H1 (cell line): Measurements from ENCODE around the gene DNAJC9. TPM values are rescaled to one million over a fixed set of nuclear protein-coding genes. Genes with fewer than 3 reads are reported as not detected.

Experiments used
- CTCF ChIA-PET: fragments of 300-600 bp; sonication (Branson Sonifier 250); formaldehyde crosslinking; loops from one replicate; lab custom pipeline; 2021; ENCODE audit not compliant: partially characterized antibody; lab: Charles Lee
- POLR2A ChIA-PET: fragments of 300-600 bp; sonication (Branson Sonifier 250); formaldehyde crosslinking; loops from one replicate; lab custom pipeline; 2021; ENCODE audit warnings: inconsistent platforms; ENCODE audit not compliant: partially characterized antibody; lab: Charles Lee
- DNase-seq, 2 experiments: peaks; one replicate each; pipeline versions ENCODE4 v3.0.0 to v3.0.0-alpha.2; 2010 to 2022; ENCODE audit warnings: low spot score in 2 of 2, low read depth in 1 of 2, mixed read lengths in 1 of 2
- FAIRE-seq: peaks from 2 replicates; lab custom pipeline; 2011; peaks lifted over from hg19 to GRCh38; lab: Jason Lieb, UNC
- H2AFZ ChIP-seq: 2 replicates; pipeline ENCODE4 v1.8.1; 2012; ENCODE audit warnings: low read length, inconsistent platforms
- H2AK5ac ChIP-seq: 2 replicates; pipeline ENCODE4 v1.6.1; 2013; ENCODE audit warnings: low read depth, low read length
- H2BK120ac ChIP-seq: replicated peaks from 2 replicates; pipeline ENCODE3; 2013; ENCODE audit warnings: low read depth, low read length, inconsistent platforms
- H2BK12ac ChIP-seq: 2 replicates; pipeline ENCODE4 v1.6.1; 2013; ENCODE audit warnings: low read depth, low read length
- H2BK15ac ChIP-seq: 2 replicates; pipeline ENCODE4 v1.6.1; 2013; ENCODE audit warnings: low read length
- H2BK20ac ChIP-seq: 2 replicates; pipeline ENCODE4 v1.6.1; 2013; ENCODE audit warnings: low read length
- H2BK5ac ChIP-seq: 2 replicates; pipeline ENCODE4 v1.6.1; 2013; ENCODE audit warnings: low read depth, low read length
- H3K14ac ChIP-seq: 2 replicates; pipeline ENCODE4 v1.6.1; 2013; ENCODE audit warnings: inconsistent platforms; ENCODE audit not compliant: insufficient read length
- H3K18ac ChIP-seq: 2 replicates; pipeline ENCODE4 v1.6.1; 2013; ENCODE audit warnings: low read length; ENCODE audit errors: extremely low read depth
- H3K23ac ChIP-seq: 2 replicates; pipeline ENCODE4 v1.6.1; 2013; ENCODE audit warnings: inconsistent platforms; ENCODE audit not compliant: insufficient read length
- H3K23me2 ChIP-seq: 2 replicates; pipeline ENCODE4 v1.6.1; 2013; ENCODE audit warnings: low read depth, low read length
- H3K27ac ChIP-seq: 2 replicates; pipeline ENCODE4 v1.6.1; 2011; ENCODE audit warnings: low read depth, low read length, inconsistent platforms
- H3K27me3 ChIP-seq, 4 experiments: replicated peaks in 1 of 4; 1 replicate in 1 of 4; 2 replicates in 3 of 4; pipeline versions ENCODE4 v1.6.1 to v1.8.1; 2011 to 2013; ENCODE audit warnings: low read length in 3 of 4, mild to moderate bottlenecking in 3 of 4, inconsistent platforms in 2 of 4, mixed read lengths in 2 of 4, moderate library complexity in 1 of 4; ENCODE audit not compliant: control insufficient read depth in 3 of 4, insufficient read depth in 3 of 4; ENCODE audit errors: extremely low read depth in 1 of 4
- H3K36me3 ChIP-seq, 4 experiments: 2 replicates each; pipeline versions ENCODE4 v1.6.1 to v1.8.1; 2011 to 2013; ENCODE audit warnings: mild to moderate bottlenecking in 4 of 4, low read length in 3 of 4, moderate library complexity in 2 of 4, control low read depth in 1 of 4, inconsistent platforms in 1 of 4; ENCODE audit not compliant: insufficient read depth in 4 of 4, control insufficient read depth in 2 of 4
- H3K4ac ChIP-seq: replicated peaks from 2 replicates; pipeline ENCODE3; 2013; ENCODE audit warnings: low read length, low read depth, mixed read lengths, inconsistent platforms; ENCODE audit not compliant: insufficient read length
- H3K4me1 ChIP-seq, 4 experiments: replicated peaks in 1 of 4; 1 replicate in 1 of 4; 2 replicates in 3 of 4; pipeline versions ENCODE4 v1.6.1 to v1.8.1; 2011 to 2013; ENCODE audit warnings: low read length in 3 of 4, inconsistent platforms in 2 of 4, mixed read lengths in 1 of 4; ENCODE audit not compliant: insufficient read depth in 4 of 4, control insufficient read depth in 3 of 4
- H3K4me2 ChIP-seq, 2 experiments: 2 replicates each; pipeline versions ENCODE4 v1.6.1 to v1.8.1; 2011 to 2013; ENCODE audit warnings: low read depth in 2 of 2, low read length in 2 of 2, control low read depth in 1 of 2, inconsistent platforms in 1 of 2, mild to moderate bottlenecking in 1 of 2; ENCODE audit not compliant: insufficient read depth in 1 of 2
- H3K4me3 ChIP-seq, 4 experiments: fragments of 200-600, 300-600 bp in 1 of 4; sonication (generic), shearing (Covaris generic), sonication (Bioruptor Twin) in 1 of 4; 2 replicates each; pipeline versions ENCODE4 v1.5.1 to v1.8.1; 2011 to 2016; ENCODE audit warnings: low read length in 4 of 4, low read depth in 3 of 4, control low read depth in 2 of 4, inconsistent platforms in 2 of 4, mild to moderate bottlenecking in 2 of 4, mixed read lengths in 1 of 4, moderate library complexity in 1 of 4; ENCODE audit not compliant: insufficient read depth in 2 of 4; ENCODE audit errors: extremely low read depth in 1 of 4
- H3K56ac ChIP-seq: replicated peaks from 2 replicates; pipeline ENCODE3; 2013; ENCODE audit warnings: low read depth, mild to moderate bottlenecking, mixed read lengths, low read length, inconsistent platforms; ENCODE audit not compliant: insufficient read length
- H3K79me1 ChIP-seq: 2 replicates; pipeline ENCODE4 v1.6.1; 2013; ENCODE audit warnings: low read depth, low read length, control low read depth
- H3K79me2 ChIP-seq, 2 experiments: 2 replicates each; pipeline versions ENCODE4 v1.6.1 to v1.8.1; 2012 to 2013; ENCODE audit warnings: low read length in 2 of 2, mild to moderate bottlenecking in 2 of 2, inconsistent platforms in 1 of 2; ENCODE audit not compliant: insufficient read depth in 2 of 2, control insufficient read depth in 1 of 2
- H3K9ac ChIP-seq, 4 experiments: replicated peaks in 1 of 4; 1 replicate in 1 of 4; 2 replicates in 3 of 4; pipeline versions ENCODE4 v1.6.1 to v1.8.1; 2011 to 2013; ENCODE audit warnings: low read depth in 3 of 4, low read length in 3 of 4, control low read depth in 2 of 4, mild to moderate bottlenecking in 2 of 4, moderate library complexity in 2 of 4, inconsistent platforms in 1 of 4; ENCODE audit errors: extremely low read depth in 1 of 4
- H3K9me3 ChIP-seq, 2 experiments: 2 replicates each; pipeline versions ENCODE4 v1.6.1 to v1.8.1; 2012 to 2013; ENCODE audit warnings: mild to moderate bottlenecking in 2 of 2, moderate library complexity in 2 of 2, control low read depth in 1 of 2, inconsistent platforms in 1 of 2, low read depth in 1 of 2, low read length in 1 of 2, mixed read lengths in 1 of 2; ENCODE audit not compliant: insufficient read depth in 2 of 2
- H4K20me1 ChIP-seq, 2 experiments: replicated peaks in 1 of 2; 2 replicates each; pipeline versions ENCODE3 to v1.8.1; 2011 to 2013; ENCODE audit warnings: inconsistent platforms in 2 of 2, low read length in 2 of 2, mild to moderate bottlenecking in 1 of 2; ENCODE audit not compliant: insufficient read depth in 2 of 2, control insufficient read depth in 1 of 2
- H4K5ac ChIP-seq: 2 replicates; pipeline ENCODE4 v1.6.1; 2013; ENCODE audit warnings: low read length, low read depth, mixed read lengths, inconsistent platforms; ENCODE audit not compliant: insufficient read length
- H4K8ac ChIP-seq: 2 replicates; pipeline ENCODE4 v1.8.0; 2013; ENCODE audit warnings: mild to moderate bottlenecking, moderate library complexity, low read length, inconsistent platforms; ENCODE audit not compliant: insufficient read depth; ENCODE audit errors: extremely low read depth
- H4K91ac ChIP-seq: replicated peaks from 2 replicates; pipeline ENCODE3; 2013; ENCODE audit warnings: low read length, mixed read lengths, inconsistent platforms; ENCODE audit not compliant: insufficient read length
- ATF3 ChIP-seq: IDR thresholded peaks from 2 replicates; pipeline ENCODE4 v1.6.1; 2011; ENCODE audit warnings: low read depth, mild to moderate bottlenecking, low read length; ENCODE audit not compliant: insufficient read depth
- GABPA ChIP-seq: IDR thresholded peaks from 2 replicates; pipeline ENCODE4 v1.6.1; 2011; ENCODE audit warnings: mild to moderate bottlenecking, low read length, moderate library complexity, borderline replicate concordance; ENCODE audit not compliant: insufficient read depth
- SIX5 ChIP-seq: IDR thresholded peaks from 2 replicates; pipeline ENCODE4 v1.6.1; 2011; ENCODE audit warnings: mild to moderate bottlenecking, low read depth, low read length
- SUZ12 ChIP-seq: fragments of 200-600 bp; sonication (generic); IDR thresholded peaks from 2 replicates; pipeline ENCODE4 v1.6.1; 2012; ENCODE audit warnings: mild to moderate bottlenecking, inconsistent platforms, low read length, moderate library complexity, mixed read lengths
- TAF1 ChIP-seq: IDR thresholded peaks from 2 replicates; pipeline ENCODE4 v1.6.1; 2011; ENCODE audit warnings: mild to moderate bottlenecking, low read depth, low read length
- TAF7 ChIP-seq: optimal IDR thresholded peaks from 2 replicates; pipeline ENCODE3; 2011; ENCODE audit warnings: low read depth, mild to moderate bottlenecking, inconsistent platforms, low read length, moderate library complexity, borderline replicate concordance
- WGBS, 2 experiments: shearing (Covaris generic) in 1 of 2; methylation state at CpG; one replicate each; pipeline versions ENCODE4 v1.1.6 to v1.1.7; 2013 to 2015; ENCODE audit warnings: low lambda C conversion rate in 2 of 2, mixed read lengths in 2 of 2, inconsistent platforms in 1 of 2, low coverage in 1 of 2, missing lambda C conversion rate in 1 of 2; ENCODE audit not compliant: insufficient replicate concordance in 2 of 2, insufficient coverage in 1 of 2, insufficient read length in 1 of 2; ENCODE audit errors: extremely low coverage in 1 of 2, missing lambda C conversion rate in 1 of 2; 5-methylcytosine and 5-hydroxymethylcytosine counted together
- long read RNA-seq, 2 experiments: library from RNA in 1 of 2; library from capped mRNA in 1 of 2; stranded (forward); transcript quantifications; one replicate each; pipeline ENCODE4 v2.0.0, GENCODE V29; 2021; ENCODE audit warnings: inconsistent platforms in 1 of 2
- polyA minus RNA-seq, 3 experiments: library from RNA; depleted of rRNA, polyadenylated mRNA; stranded (reverse); fragments of >200 nt; gene quantifications; 1 replicate in 2 of 3; 2 replicates in 1 of 3; pipeline ENCODE4 v1.2.3, GENCODE V29; 2011
- polyA plus RNA-seq, 7 experiments: library from polyadenylated mRNA; depleted of rRNA in 3 of 7; stranded (reverse) in 5 of 7; unstranded in 2 of 7; fragments of >200 nt in 5 of 7; fragments of 200-250 nt in 2 of 7; gene quantifications; 1 replicate in 5 of 7; 2 replicates in 1 of 7; 4 replicates in 1 of 7; pipeline versions ENCODE4 v1.2.1 to v1.2.3, GENCODE V29; 2011 to 2013; ENCODE audit warnings: missing spikeins in 2 of 7, mixed read lengths in 2 of 7
- total RNA-seq: library from RNA; stranded (reverse); fragmentation: NEBNext Ultra II Directional; extraction: Animal tissue kit (Norgen Biotek cat#: 25700); gene quantifications from 2 replicates; pipeline ENCODE4 v1.2.1, GENCODE V29; 2021

The DNAJC9 gene
- total RNA-seq, result 29.2 and 32.2 TPM in 2 replicates
- 22.9 and 26.0 TPM in 2 replicates for polyA plus RNA-seq (2011; rRNA removed)
- polyA plus RNA-seq (2011; cell fraction: cytosol; rRNA removed), result 29.0 TPM
- polyA plus RNA-seq (2011; cell fraction: nucleus; rRNA removed), result 17.8 TPM
- polyA plus RNA-seq (2012, experiment 1 of 2), result 23.9 to 35.0 TPM (median 26.1 TPM) in 4 replicates
- 4.2 TPM for polyA plus RNA-seq (2012, experiment 2 of 2)
- polyA plus RNA-seq (2013, experiment 1 of 2), result 21.6 TPM
- polyA plus RNA-seq (2013, experiment 2 of 2), result 21.3 TPM
- 19.0 and 20.3 TPM in 2 replicates for polyA minus RNA-seq (2011; rRNA and poly(A)+ RNA removed)
- 12.8 TPM for polyA minus RNA-seq (2011; cell fraction: cytosol; rRNA and poly(A)+ RNA removed)
- 34.4 TPM for polyA minus RNA-seq (2011; cell fraction: nucleus; rRNA and poly(A)+ RNA removed)
- long read RNA-seq, experiment 1, transcript DNAJC9-201 (5 exons, 3,032 nt), result major isoform, 15 of 53 reads
- long read RNA-seq, experiment 1, partial matches to known transcripts, result 26 of 53 reads
- long read RNA-seq, experiment 1, other reads (novel, unspliced or antisense), result 12 of 53 reads
- long read RNA-seq, experiment 2, transcript DNAJC9-201 (5 exons, 3,032 nt), result major isoform, 76 of 102 reads
- long read RNA-seq, experiment 2, partial matches to known transcripts, result 17 of 102 reads
- long read RNA-seq, experiment 2, other reads (novel, unspliced or antisense), result 9 of 102 reads

GRCh38 chr10:73246646-73247508, at the start of gene DNAJC9:
DNAJC9 (minus strand) TSS chr10:73247255; CDS start chr10:73247189, 66 bp downstream.
- CTCF ChIA-PET, result interaction anchor here (0.6 to 1.7 kb wide), 2 partner anchors 11 to 94 kb away, joined by 3 to 4 read pairs; no protein-coding TSS in a partner anchor
- H2AFZ ChIP-seq, result peak within 1 kb of the TSS; percentile 63; the same call in 1 of the 2 replicates
- WGBS, 2 experiments, result 3% methylated on average over 60 of the region's 78 CpGs; no CpG with 5 or more reads in 1 of the 2 experiments
- TF ChIP-seq TAF1, result peak; percentile 98
- no peak for TF ChIP-seq GABPA
- peak; percentile 97 for TF ChIP-seq TAF7
- TF ChIP-seq SIX5, result no peak
- 0 out of 2 replicates have a peak, but pooled peaks have one; percentile 46 for TF ChIP-seq ATF3
- TF ChIP-seq SUZ12, result no peak

More at GRCh38 chr10:73246646-73247508, at the start of gene DNAJC9:
- no peak within 1 kb of the TSS for H2BK20ac ChIP-seq
- peak within 1 kb of the TSS; percentile 95 for H3K27ac ChIP-seq
- no peak within 1 kb of the TSS for H3K14ac ChIP-seq
- H3K4ac ChIP-seq, result peak within 1 kb of the TSS; percentile 97
- peak within 1 kb of the TSS; percentile 57 to 92 (median 86) for H3K4me3 ChIP-seq
- 0 out of 2 replicates have a peak, but pooled peaks cover 2% of the 10 kb centered on the region for H3K79me1 ChIP-seq
- peaks cover 0 to 3% (median 2%) of the 10 kb centered on the region in 4 experiments; a peak in 5 of 7 replicates for H3K4me1 ChIP-seq
- H4K8ac ChIP-seq, result peak within 1 kb of the TSS; percentile 100
- H3K27me3 ChIP-seq, result no peaks in the 10 kb centered on the region
- H3K56ac ChIP-seq, result peak within 1 kb of the TSS; percentile 98
- FAIRE-seq (no peak), DNase-seq (peak; percentile 95 to 99)
- H2AK5ac ChIP-seq, result no peak within 1 kb of the TSS
- peaks cover 18 to 55% (median 43%) of the 10 kb centered on the region in 4 experiments for H3K36me3 ChIP-seq
- peak within 1 kb of the TSS; percentile 97 for H4K5ac ChIP-seq
- H2BK5ac ChIP-seq, result peak within 1 kb of the TSS; percentile 99
- H2BK15ac ChIP-seq, result 0 out of 2 replicates have a peak within 1 kb of the TSS, but pooled peaks have one; percentile 77
- peaks cover 0 to 3% of the 10 kb centered on the region in 2 experiments for H4K20me1 ChIP-seq
- H3K9me3 ChIP-seq, result no peaks in the 10 kb centered on the region
- peak within 1 kb of the TSS; percentile 87 to 98 (median 93) for H3K9ac ChIP-seq
- H3K79me2 ChIP-seq, result peaks cover 7 to 66% of the 10 kb centered on the region in 2 experiments; a peak in 2 of 4 replicates
- POLR2A ChIA-PET, result interaction anchor here (0.6 to 4.8 kb wide), 49 partner anchors 9 to 526 kb away, joined by 3 to 62 read pairs (median 4); partner anchors contain the start of genes ANXA7, CFAP70, ECD and FAM149B1
- H2BK120ac ChIP-seq, result no peak within 1 kb of the TSS
- H2BK12ac ChIP-seq, result no peak within 1 kb of the TSS
- peak within 1 kb of the TSS; percentile 97; the same call in 1 of the 2 replicates for H3K18ac ChIP-seq
- H3K23ac ChIP-seq, result no peak within 1 kb of the TSS
- peak within 1 kb of the TSS; percentile 91 for H4K91ac ChIP-seq
- H3K4me2 ChIP-seq, result peak within 1 kb of the TSS; percentile 21 to 69
- peaks cover 4% of the 10 kb centered on the region; the same call in 1 of the 2 replicates for H3K23me2 ChIP-seq
